Sigmoid colon (tissue), 4 donors: ENCODE data around the gene NR2C1.

Experiments used
- EP300 ChIP-seq, 4 donors: sonication (generic); formaldehyde crosslinking; IDR thresholded peaks; one replicate each; pipeline ENCODE4 v1.6.1; 2017; ENCODE audit warnings: antibody characterized with exemption in 4 of 4
- POLR2A ChIP-seq, 2 donors: fragments of 450-650 bp; IDR thresholded peaks; one replicate each; pipeline ENCODE4 v1.6.1; 2016; ENCODE audit warnings: antibody characterized with exemption in 2 of 2, mild to moderate bottlenecking in 2 of 2, moderate library complexity in 2 of 2
- POLR2AphosphoS5 ChIP-seq, 4 donors: sonication (generic); formaldehyde crosslinking; IDR thresholded peaks; one replicate each; pipeline ENCODE4 v1.6.1; 2017; ENCODE audit warnings: antibody characterized with exemption in 4 of 4
- TF ChIP-seq, protein P1 (sequence below), 4 experiments: fragments of 450-650 bp in 3 of 4; fragments of 200-600 bp in 1 of 4; IDR thresholded peaks; one replicate each; pipeline ENCODE4 v1.5.1; 2016 to 2019; ENCODE audit warnings: antibody characterized with exemption in 4 of 4, mild to moderate bottlenecking in 3 of 4, moderate library complexity in 2 of 4

DNA sequence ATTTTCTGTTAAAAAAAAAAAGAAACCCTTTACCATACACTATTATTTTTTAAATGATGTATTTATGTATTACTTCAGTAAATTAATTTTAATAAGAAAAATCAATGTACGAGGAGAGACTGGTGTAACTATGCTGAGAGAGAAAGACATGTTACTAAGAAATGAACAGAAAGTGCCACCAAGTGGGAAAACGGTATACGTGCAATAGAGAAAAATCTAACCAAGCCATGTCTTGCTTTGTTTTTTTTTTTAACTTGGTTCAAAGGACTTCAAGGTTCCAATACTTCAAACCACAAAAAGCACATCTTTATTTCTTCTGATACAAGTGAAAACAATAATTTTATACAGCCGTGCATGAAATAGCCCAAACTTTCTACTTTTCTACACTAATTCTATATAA lies 92.8 kb downstream of the NR2C1 start:
- TF ChIP-seq, protein P1, sequence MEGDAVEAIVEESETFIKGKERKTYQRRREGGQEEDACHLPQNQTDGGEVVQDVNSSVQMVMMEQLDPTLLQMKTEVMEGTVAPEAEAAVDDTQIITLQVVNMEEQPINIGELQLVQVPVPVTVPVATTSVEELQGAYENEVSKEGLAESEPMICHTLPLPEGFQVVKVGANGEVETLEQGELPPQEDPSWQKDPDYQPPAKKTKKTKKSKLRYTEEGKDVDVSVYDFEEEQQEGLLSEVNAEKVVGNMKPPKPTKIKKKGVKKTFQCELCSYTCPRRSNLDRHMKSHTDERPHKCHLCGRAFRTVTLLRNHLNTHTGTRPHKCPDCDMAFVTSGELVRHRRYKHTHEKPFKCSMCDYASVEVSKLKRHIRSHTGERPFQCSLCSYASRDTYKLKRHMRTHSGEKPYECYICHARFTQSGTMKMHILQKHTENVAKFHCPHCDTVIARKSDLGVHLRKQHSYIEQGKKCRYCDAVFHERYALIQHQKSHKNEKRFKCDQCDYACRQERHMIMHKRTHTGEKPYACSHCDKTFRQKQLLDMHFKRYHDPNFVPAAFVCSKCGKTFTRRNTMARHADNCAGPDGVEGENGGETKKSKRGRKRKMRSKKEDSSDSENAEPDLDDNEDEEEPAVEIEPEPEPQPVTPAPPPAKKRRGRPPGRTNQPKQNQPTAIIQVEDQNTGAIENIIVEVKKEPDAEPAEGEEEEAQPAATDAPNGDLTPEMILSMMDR (IDR thresholded peaks at IDR 0.05): no peak
- no peak for TF ChIP-seq POLR2A (IDR thresholded peaks at IDR 0.05)
- no peak for TF ChIP-seq POLR2AphosphoS5 (IDR thresholded peaks at IDR 0.05)
- no peak for TF ChIP-seq EP300 (IDR thresholded peaks at IDR 0.05)
